ENCODE results near the gene UQCR11.

The UQCR11 gene

DNA sequence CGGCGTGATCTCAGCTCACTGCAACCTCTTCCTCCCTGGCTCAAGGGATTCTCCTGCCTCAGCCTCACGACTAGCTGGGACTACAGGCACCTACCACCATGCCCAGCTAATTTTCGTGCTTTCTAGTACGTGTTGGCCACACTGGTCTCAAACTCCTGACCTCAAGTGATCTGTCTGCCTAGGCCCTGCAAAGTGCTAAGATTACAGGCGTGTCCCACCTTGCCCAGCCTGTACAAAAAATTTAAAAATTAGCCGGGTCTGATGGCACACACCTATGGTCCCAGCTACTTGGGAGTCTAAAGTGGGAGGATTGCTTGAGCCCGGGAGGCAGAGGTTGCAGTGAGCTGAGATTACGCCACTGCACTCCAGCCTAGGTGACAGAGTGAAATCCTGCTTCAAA, 32.5 kb downstream of the UQCR11 start:
- DNase-seq (ENCODE audit: low read depth, low spot score) = no peak
- H3K27ac ChIP-seq = no peak overlapping the region

- DNase-seq (ENCODE audit: low read depth, low spot score) = no peak
Observed at GRCh38 chr19:1571358-1571757, 33.9 kb downstream of the UQCR11 start.

GRCh38 chr19:1570836-1571235, 34.4 kb downstream of the UQCR11 start:
- no peak overlapping the region for H3K27ac ChIP-seq
- no peak for DNase-seq (ENCODE audit: low read depth, low spot score)

More at GRCh38 chr19:1571358-1571757, 33.9 kb downstream of the UQCR11 start:
- no peak overlapping the region for H3K27ac ChIP-seq

GRCh38 chr19:1569997-1570396, 35.3 kb downstream of the UQCR11 start:
- no peak overlapping the region for H3K27ac ChIP-seq
- DNase-seq (ENCODE audit: low read depth, low spot score) = no peak

DNA sequence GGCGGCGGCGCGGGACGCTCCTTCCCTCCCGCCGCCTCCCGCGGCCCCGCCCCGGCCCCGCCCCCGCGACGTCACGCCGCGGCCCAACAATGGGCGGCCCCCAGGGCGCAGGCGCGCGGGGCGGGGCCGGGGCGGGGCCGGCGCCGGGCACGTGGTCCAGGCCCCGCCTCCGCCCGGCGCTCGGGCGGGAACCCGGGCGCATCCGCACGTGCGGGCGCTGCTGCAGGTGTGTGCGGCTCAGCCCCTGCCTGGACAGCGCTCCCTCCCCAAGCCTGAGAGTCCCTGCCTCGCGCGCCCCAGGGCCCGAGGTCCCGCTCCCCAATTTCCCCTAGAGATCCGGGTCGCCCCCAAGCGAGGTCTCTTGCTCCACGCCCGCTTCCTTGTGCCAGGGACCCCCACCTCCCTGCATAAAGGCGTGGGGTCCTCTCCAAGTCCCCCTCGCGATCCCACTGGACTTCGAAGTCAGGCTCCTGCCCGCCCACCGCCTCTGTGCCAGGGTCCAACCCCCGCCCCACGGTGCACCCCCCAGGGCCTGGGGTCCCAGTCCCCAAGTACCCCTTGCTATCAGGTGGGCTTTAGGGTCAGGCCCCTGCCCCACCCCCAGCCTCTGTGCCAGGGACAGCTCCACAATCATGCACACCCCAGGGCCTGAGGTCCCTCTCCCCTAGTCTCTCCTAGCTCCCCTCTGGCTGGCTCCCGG, 36.8 kb downstream of the UQCR11 start, which contains the start of gene MEX3D:
TSS of gene MEX3D (minus strand) at position 6 of the 700 bp plus-strand sequence. CDS start 267 bp downstream, outside the sequence.
- peak within 1 kb of the TSS; percentile 34 for H3K27ac ChIP-seq
- no peak for DNase-seq (ENCODE audit: low read depth, low spot score)

GRCh38 chr19:1567848-1568227, 37.4 kb downstream of the UQCR11 start:
- H3K27ac ChIP-seq = no peak overlapping the region
- no peak for DNase-seq (ENCODE audit: low read depth, low spot score)

- DNase-seq (ENCODE audit: low read depth, low spot score) = no peak
- peak overlapping the region; percentile 34 for H3K27ac ChIP-seq
Observed at GRCh38 chr19:1567116-1567847, 38.0 kb downstream of the UQCR11 start.

- H3K27ac ChIP-seq = peak overlapping the region; percentile 34
- DNase-seq (ENCODE audit: low read depth, low spot score) = no peak
Observed at GRCh38 chr19:1566392-1567115, 38.7 kb downstream of the UQCR11 start.

DNA sequence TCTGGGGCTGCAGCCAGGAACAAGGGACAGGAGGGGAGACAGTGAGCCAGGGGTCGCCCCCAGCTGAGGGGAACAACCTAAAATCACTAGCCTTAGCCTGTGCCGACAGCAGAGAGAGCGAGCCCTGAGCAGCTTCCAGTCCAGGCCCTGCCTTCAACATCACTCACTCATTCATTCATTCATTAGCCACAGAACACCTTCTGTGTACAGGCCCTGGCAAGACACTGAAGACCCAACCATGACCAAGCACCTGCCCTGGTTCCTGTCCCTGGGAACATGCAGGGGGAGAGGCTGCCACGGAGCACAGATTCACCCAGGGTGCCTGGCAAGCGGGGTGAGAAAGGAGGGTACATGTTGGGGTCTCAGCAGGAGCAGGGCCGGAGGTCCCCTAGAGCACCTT, 42.0 kb downstream of the UQCR11 start:
- no peak for DNase-seq (ENCODE audit: low read depth, low spot score)
- no peak overlapping the region for H3K27ac ChIP-seq

GRCh38 chr19:1561236-1561842, 43.9 kb downstream of the UQCR11 start:
- no peak overlapping the region for H3K27ac ChIP-seq

GRCh38 chr19:1560286-1560882, 44.9 kb downstream of the UQCR11 start:
- no peak overlapping the region for H3K27ac ChIP-seq
- DNase-seq (ENCODE audit: low read depth, low spot score) = no peak

More at GRCh38 chr19:1561236-1561842, 43.9 kb downstream of the UQCR11 start:
- DNase-seq (ENCODE audit: low read depth, low spot score) = no peak

- H3K27ac ChIP-seq = no peak overlapping the region
- no peak for DNase-seq (ENCODE audit: low read depth, low spot score)
Observed at GRCh38 chr19:1558552-1558951, 46.7 kb downstream of the UQCR11 start.

- DNase-seq (ENCODE audit: low read depth, low spot score) = no peak
- H3K27ac ChIP-seq = no peak overlapping the region
Observed at GRCh38 chr19:1556390-1557070, 48.7 kb downstream of the UQCR11 start.

DNA sequence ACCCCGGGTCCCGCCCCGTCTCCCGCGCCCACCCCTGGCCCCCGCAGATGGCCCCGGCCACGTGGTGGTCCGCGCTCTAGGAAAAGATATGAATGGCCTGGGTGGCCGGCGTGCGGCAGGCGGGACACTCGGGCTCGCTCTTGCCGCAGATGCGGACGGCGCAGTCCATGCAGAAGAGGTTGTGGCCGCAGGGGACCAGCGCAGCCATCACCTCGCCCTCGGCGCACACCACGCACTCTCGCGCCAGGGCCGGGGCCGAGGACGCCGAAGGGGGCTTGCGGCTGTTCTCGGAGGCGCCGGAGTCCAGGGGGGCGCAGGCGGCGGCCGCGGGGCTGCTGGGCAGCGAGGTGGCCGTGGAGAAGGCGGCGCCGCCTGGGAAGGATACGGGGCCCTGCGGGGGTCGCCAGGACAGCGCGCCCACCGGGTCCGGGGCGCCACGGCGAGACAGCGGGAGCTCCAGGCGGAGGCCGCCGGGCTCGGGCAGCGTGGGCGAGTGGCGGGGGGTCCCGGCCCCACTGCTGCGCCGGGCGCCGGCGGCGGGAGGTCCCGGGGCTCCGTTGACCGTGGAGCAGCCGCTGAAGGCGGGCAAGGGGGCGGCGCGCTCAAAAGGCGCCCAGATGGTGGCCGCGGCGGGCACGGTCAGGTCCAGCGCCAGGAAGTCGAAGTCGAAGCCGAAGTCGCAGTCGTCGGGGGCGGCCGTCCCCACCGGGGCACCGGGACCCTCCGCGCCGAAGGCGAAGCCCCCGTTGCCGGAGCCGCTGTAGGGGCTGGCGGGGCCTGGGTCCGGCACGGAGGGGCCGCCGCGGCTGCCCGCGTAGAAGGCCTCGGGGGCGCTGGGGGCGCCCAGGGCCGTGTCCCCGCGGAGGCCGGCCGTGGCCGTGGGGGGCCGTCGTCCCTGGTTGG, 49.5 kb downstream of the UQCR11 start:
- no peak for DNase-seq (ENCODE audit: low read depth, low spot score)
- no peak overlapping the region for H3K27ac ChIP-seq

DNA sequence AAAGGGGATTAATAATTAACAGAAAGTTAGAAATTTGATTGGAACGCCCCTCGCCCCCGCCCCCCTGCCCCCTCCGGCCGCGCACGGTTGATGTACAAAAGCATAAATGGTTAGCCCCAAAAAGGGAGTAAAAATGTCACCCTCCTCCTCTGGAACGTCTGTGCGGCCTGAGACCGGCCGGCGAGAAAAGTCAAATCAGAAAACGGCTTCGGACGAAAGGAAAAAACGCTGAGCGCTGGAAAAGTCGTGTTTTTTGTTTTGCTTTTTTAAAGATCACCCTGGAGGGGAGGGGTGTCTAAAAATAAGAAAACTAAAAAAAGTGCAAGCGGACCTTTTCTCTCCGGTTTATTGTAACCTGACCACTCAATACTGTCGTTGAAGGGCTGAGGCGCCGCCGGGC, 50.3 kb downstream of the UQCR11 start:
- no peak for DNase-seq (ENCODE audit: low read depth, low spot score)
- no peak overlapping the region for H3K27ac ChIP-seq

- DNase-seq (ENCODE audit: low read depth, low spot score) = no peak
- H3K27ac ChIP-seq = no peak overlapping the region
Observed at GRCh38 chr19:1553415-1553814, 51.8 kb downstream of the UQCR11 start.

DNA sequence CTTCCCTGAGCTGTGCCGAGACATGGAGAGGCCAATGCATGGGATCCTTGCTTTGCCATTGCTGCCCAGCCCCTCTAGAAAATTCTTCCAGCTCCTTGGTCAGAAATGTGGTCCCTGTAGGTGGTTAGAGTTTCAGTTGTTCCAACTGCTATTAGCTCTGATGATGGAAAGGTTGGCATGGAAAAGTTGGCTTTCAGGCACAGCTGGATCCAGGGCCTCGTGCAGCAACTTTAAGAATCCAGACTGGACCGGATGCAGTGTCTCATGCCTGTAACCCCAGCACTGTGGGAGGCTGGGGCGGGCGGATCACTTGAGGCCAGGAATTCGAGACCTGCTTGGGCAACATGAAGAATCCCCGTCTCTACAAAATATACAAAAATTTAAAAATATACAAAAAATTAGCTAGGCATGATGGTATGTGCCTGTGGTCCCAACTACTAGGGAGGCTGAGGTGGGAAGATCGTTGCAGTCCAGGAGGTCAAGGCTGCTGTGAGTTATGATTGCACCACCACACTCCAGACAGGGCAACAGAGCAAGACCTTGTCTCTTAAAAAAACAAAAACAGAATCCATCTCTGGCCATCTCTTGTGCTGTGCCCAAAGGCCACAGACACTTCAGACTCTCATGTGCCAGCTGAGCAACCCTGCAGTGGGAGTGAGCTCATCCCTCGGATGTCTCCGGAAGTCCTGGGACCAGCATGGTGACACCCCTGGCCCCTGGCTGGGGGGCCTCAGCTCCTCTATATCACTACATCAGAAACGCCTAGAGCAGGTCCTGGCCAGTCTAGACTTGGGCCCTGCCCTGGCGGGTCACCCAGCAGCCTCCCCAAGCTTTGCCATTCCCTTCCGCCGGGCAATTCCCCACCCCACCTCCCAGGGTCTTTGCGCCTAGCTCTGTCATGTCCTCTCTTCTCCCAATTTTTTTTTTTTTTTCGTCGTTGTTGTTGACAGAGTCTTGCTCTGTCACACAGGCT, 53.9 kb downstream of the UQCR11 start:
- DNase-seq (ENCODE audit: low read depth, low spot score) = no peak
- no peak overlapping the region for H3K27ac ChIP-seq
